UCSD-AML1 (cell line): ENCODE data around the gene PPP2R3B.
"Not testable (repeated sequence)": the region's sequence is repeated elsewhere in the genome, so short reads cannot be mapped to it uniquely, and the experiment has no call there.

Source experiments
- DNase-seq: peaks from one replicate; lab custom pipeline; 2025; ENCODE audit not compliant: unreplicated experiment; lab: John Stamatoyannopoulos, UW

Gene PPP2R3B

GRCh38 chrX:307261-308111, 79.2 kb downstream of the PPP2R3B start:
- DNase-seq: no peak

- DNase-seq: not testable (repeated sequence)
Observed at GRCh38 chrX:306614-307251, 80.0 kb downstream of the PPP2R3B start.

GRCh38 chrX:305781-306613, 80.7 kb downstream of the PPP2R3B start:
- not testable (repeated sequence) for DNase-seq

GRCh38 chrX:302975-303374, 83.7 kb downstream of the PPP2R3B start:
- no peak for DNase-seq

DNA sequence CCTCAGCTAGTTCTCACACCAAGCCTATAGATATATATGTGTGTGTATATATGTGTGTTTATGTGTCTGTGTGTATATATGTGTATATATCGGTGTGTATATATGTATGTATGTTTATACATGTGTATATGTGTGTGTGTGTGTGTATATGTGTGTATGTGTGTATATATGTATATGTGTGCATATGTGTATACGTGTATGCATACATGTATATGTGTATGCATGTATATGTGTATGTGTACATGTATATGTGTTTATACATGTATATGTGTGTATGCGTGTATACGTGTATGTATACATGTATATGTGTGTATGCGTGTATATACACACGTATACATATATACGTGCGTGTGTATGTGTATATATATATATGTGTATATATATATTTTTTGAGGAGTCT, 86.4 kb downstream of the PPP2R3B start:
- DNase-seq: no peak

DNA sequence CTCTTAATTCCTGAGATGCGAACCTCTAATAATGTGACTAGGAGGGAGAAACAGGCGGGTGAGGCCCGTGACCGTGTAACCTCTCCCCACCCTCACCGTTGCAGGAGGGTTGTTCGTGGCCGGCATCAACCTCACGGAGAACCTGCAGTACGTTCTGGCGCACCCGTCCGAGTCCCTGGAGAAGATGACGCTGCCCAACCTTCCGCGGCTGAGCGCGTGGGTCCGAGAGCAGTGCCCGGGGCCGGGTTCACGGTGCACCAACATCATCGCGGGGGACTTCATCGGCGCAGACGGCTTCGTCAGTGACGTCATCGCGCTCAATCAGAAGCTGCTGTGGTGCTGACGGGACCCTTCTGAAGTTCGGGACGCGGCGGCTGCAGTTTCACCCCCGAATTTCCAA, 87.7 kb downstream of the PPP2R3B start:
- DNase-seq: no peak

GRCh38 chrX:295136-295535, 91.6 kb downstream of the PPP2R3B start:
- no peak for DNase-seq

DNA sequence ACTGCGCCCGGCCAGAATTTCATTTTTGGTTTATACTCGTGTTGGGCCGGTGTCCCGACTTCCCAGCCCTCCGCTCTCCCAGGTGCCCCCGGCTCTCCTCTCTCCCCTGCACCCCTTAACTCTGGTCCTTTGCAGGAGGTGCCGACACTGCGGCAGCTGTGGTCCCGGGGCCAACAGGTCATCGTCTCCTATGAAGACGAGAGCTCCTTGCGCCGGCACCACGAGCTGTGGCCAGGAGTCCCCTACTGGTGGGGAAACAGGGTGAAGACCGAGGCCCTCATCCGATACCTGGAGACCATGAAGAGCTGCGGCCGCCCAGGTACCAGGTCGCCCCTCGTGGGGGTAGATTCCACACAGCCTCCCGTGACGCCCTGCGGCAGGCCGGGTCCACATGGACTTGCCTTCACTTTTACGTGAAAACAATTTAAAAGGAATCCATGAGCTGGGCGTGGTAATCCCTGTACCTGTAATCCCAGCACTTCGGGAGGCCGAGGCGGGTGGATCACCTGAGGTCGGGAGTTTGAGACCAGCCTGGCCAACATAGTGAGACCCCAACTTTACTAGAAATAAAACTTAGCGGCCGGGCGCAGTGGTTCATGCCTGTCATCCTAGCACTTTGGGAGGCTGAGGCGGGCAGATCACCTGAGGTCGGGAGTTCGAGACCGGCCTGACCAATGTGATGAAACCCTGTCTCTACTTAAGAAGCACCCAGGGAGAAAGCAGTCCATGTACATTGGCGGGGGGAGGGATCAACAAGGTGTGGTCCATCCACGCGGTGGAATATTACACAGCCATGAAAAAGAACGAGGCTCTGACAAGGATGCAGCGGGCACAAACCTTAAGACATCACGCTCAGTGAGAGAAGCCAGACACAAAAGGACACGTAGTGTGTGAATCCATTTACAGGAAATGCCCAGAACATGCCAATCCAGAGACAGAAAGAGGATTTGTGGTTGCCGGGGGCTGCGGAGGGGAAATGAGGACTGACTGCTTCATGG, 93.5 kb downstream of the PPP2R3B start:
- no peak for DNase-seq

- DNase-seq: no peak
Observed at GRCh38 chrX:291411-291901, 95.3 kb downstream of the PPP2R3B start.

GRCh38 chrX:290476-291166, 96.1 kb downstream of the PPP2R3B start:
- DNase-seq: no peak

GRCh38 chrX:288561-288991, 98.1 kb downstream of the PPP2R3B start:
- DNase-seq: no peak

- no peak for DNase-seq
Observed at GRCh38 chrX:287670-288069, 99.0 kb downstream of the PPP2R3B start.

- no peak for DNase-seq
Observed at GRCh38 chrX:285076-285677, 101.5 kb downstream of the PPP2R3B start.
